Neural cell (in vitro differentiated cells): ENCODE data around the gene SMARCB1. TPM values are rescaled to one million over a fixed set of nuclear protein-coding genes. Genes with fewer than 3 reads are reported as not detected.

ENCODE experiments used
- H2AFZ ChIP-seq: fragments of 200-600, 300-800 bp; sonication (generic), shearing (Covaris generic); 2 replicates; pipeline ENCODE4 v1.6.0; 2014; ENCODE audit warnings: low read depth, mild to moderate bottlenecking, antibody characterized with exemption, low read length, moderate library complexity
- H3F3A ChIP-seq: fragments of 200-600 bp; shearing (Covaris generic); 2 replicates; pipeline ENCODE4 v1.6.1; 2016; ENCODE audit warnings: mild to moderate bottlenecking, moderate library complexity, mixed read lengths, antibody characterized with exemption, low read length; ENCODE audit not compliant: insufficient read depth, poor library complexity, severe bottlenecking
- H3K27ac ChIP-seq: fragments of 200-600, 300-800 bp; sonication (generic), shearing (Covaris generic); 2 replicates; pipeline ENCODE4 v1.5.1; 2014; ENCODE audit warnings: mild to moderate bottlenecking, low read length, moderate library complexity
- H3K27me3 ChIP-seq: fragments of 300-800, 200-600 bp; sonication (generic), shearing (Covaris generic); 2 replicates; pipeline ENCODE4 v1.6.0; 2014; ENCODE audit warnings: mild to moderate bottlenecking, low read depth, low read length, moderate library complexity; ENCODE audit not compliant: insufficient read depth
- H3K36me3 ChIP-seq: fragments of 300-800, 200-600 bp; sonication (generic), shearing (Covaris generic); 2 replicates; pipeline ENCODE4 v1.5.1; 2014; ENCODE audit warnings: mild to moderate bottlenecking, antibody characterized with exemption, low read length, moderate library complexity; ENCODE audit not compliant: insufficient read depth
- H3K4me2 ChIP-seq: fragments of 300-800, 200-600 bp; sonication (generic), shearing (Covaris generic); 2 replicates; pipeline ENCODE4 v1.6.0; 2014; ENCODE audit warnings: mild to moderate bottlenecking, low read length
- H3K4me3 ChIP-seq: fragments of 300-800, 200-600 bp; sonication (generic), shearing (Covaris generic); 2 replicates; pipeline ENCODE4 v1.5.1; 2014; ENCODE audit warnings: mild to moderate bottlenecking, low read length, moderate library complexity
- H3K79me2 ChIP-seq: fragments of 200-600 bp; shearing (Covaris generic); replicated peaks from 2 replicates; pipeline ENCODE4 v1.6.0; 2014; ENCODE audit warnings: mild to moderate bottlenecking, low read length, moderate library complexity; ENCODE audit not compliant: insufficient read depth
- H3K9ac ChIP-seq: fragments of 300-800, 200-600 bp; sonication (generic), shearing (Covaris generic); 2 replicates; pipeline ENCODE4 v1.6.1; 2016; ENCODE audit warnings: mild to moderate bottlenecking, low read length, mixed read lengths
- H3K9me2 ChIP-seq: fragments of 200-600 bp; shearing (Covaris generic); 2 replicates; pipeline ENCODE4 v1.6.1; 2016; ENCODE audit warnings: mild to moderate bottlenecking, low read length, mixed read lengths; ENCODE audit not compliant: insufficient read depth
- H3K9me3 ChIP-seq: fragments of 200-600, 300-800 bp; sonication (generic), shearing (Covaris generic); 2 replicates; pipeline ENCODE4 v1.6.1; 2016; ENCODE audit warnings: mild to moderate bottlenecking, mixed run types, low read length, moderate library complexity, mixed read lengths
- H4K20me1 ChIP-seq: fragments of 200-600 bp; shearing (Covaris generic); 2 replicates; pipeline ENCODE4 v1.6.1; 2016; ENCODE audit warnings: mild to moderate bottlenecking, mixed run types; ENCODE audit not compliant: insufficient read depth
- EP300 ChIP-seq: fragments of 450-650 bp; conservative IDR thresholded peaks from 2 replicates; pipeline ENCODE4 v1.6.1; 2014; ENCODE audit warnings: antibody characterized with exemption, mild to moderate bottlenecking, moderate library complexity; ENCODE audit not compliant: poor library complexity, severe bottlenecking
- MXI1 ChIP-seq: fragments of 450-650 bp; conservative IDR thresholded peaks from 2 replicates; pipeline ENCODE4 v1.6.1; 2014; ENCODE audit warnings: antibody characterized with exemption, mild to moderate bottlenecking; ENCODE audit not compliant: poor library complexity, severe bottlenecking
- POLR2AphosphoS5 ChIP-seq: IDR thresholded peaks from 2 replicates; pipeline ENCODE4 v1.6.1; 2012
- RAD21 ChIP-seq: fragments of 450-650 bp; conservative IDR thresholded peaks from 2 replicates; pipeline ENCODE4 v1.6.1; 2014; ENCODE audit warnings: antibody characterized with exemption, mild to moderate bottlenecking, moderate library complexity
- SMC3 ChIP-seq: fragments of 450-650 bp; conservative IDR thresholded peaks from 2 replicates; pipeline ENCODE4 v1.6.1; 2014; ENCODE audit warnings: antibody characterized with exemption, mild to moderate bottlenecking, moderate library complexity; ENCODE audit not compliant: poor library complexity
- polyA plus RNA-seq: library from polyadenylated mRNA; depleted of rRNA; stranded (reverse); fragments of >200 nt; gene quantifications from 2 replicates; pipeline ENCODE4 v1.2.3, GENCODE V29; 2014
- TF ChIP-seq, protein P1 (sequence below): fragments of 450-650 bp; IDR thresholded peaks from 2 replicates; pipeline ENCODE4 v1.5.1; 2014; ENCODE audit warnings: antibody characterized with exemption, mild to moderate bottlenecking, moderate library complexity; ENCODE audit not compliant: poor library complexity, severe bottlenecking
- TF ChIP-seq, protein P2 (sequence below): IDR thresholded peaks from 2 replicates; pipeline ENCODE4 v1.6.1; 2012; ENCODE audit warnings: borderline replicate concordance

The SMARCB1 gene
- polyA plus RNA-seq, 1 donor from 2014 or later = 97.5 TPM

DNA sequence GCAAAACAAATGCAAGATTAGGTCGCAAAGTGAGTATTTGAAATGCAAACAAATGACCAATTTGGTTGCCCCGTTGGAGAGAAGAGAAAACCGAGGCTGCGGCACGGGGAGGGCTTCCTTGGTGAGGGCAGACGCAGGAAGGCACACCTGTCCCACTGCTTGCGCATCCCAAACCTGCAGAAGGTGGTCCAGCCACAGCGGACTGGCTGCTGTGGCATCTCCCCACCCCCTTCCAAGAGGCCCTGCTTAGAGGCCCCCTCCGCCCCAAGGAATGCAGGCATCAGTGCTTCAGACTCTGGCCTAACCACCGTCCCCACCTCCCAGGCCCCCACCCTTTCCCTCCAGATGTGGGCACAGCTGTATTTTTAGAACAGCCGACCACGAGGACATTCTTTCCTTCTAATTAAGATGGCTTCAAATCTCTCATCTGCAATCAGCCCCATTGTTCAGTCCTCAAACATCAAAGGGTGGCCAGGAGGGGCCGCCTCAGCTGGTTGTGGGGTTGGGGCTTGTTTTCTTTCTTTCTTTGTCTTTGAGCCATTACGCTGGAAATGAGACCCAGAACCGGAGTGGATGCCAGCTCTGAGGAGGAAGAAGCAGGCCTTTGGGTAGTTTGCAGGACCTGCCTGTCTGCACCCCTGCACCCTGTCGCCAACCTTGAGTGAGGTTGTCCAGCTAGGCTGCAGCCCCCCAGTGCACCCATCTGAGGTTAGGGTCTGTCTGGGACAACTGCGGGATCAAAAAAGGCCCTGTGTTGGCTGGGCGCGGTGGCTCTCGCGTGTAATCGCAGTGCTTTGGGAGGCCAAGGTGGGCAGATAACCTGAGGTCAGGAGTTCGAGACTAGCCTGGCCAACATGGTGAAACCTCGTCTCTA is 61.5 kb downstream of the SMARCB1 start:
- H3K4me2 ChIP-seq = no peak overlapping the region

DNA sequence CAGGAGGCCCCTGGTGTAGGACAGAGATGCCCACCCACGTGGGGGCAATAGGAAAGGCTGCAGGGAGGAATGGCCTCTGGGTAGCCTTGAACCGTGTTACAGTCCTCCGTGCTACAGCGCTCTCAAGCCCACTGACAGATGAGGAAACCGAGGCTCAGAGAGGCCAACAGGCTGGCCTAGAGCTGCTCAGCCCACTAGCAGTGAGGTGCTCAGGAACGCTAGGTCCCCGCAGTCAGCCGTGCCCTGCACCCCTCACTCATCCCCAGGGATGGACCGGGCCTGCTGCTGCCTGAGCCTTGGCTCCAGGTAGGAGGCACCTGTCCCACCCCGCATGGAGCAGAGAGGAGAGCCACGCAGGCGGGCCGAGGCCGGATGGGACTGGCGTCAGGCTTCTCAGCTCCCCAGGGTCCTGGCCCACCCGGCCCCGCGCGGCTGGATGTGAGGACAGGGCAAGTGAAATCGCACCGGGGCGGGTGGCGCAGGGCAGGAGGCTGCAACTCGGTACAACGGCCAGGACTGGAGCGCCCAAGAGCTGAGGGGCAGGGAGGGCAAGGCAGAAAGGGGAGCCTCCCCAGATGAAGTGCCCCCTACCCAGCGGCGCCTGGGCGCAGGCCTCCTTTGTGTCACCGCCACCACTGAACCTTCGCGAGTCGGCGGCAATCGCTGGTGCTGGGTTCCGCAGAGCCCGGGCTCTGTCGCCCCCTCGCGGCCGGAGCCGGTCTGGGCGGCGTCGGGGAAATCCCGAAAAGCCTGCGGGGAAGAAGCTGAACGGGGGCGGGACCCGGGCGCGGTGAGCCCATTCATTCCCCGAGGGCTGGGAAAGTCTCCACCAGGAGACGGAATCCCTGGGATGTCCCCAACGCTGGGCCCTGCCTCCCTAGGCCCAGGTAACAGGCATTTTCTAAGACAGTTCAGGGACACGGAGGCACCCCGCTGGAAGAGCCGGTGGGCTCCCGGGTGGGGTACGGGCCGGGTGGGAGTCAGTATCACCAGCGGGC is 62.5 kb downstream of the SMARCB1 start:
- Histone ChIP-seq H3K79me2 (no peaks in the 10 kb centered on the region), H3K9me2 (no peaks in the 10 kb centered on the region), H3F3A (no peaks in the 10 kb centered on the region), H3K9me3 (no peaks in the 10 kb centered on the region), H3K9ac (no peak overlapping the region), H3K4me2 (no peak overlapping the region), H4K20me1 (no peaks in the 10 kb centered on the region), H3K36me3 (no peaks in the 10 kb centered on the region), H2AFZ (no peak overlapping the region), H3K27ac (no peak overlapping the region), H3K4me3 (peak overlapping the region; percentile 31), H3K27me3 (no peaks in the 10 kb centered on the region)
- TF ChIP-seq SMC3 (peak; percentile 78), EP300 (no peak), MXI1 (no peak), RAD21 (peak; percentile 83), POLR2AphosphoS5 (no peak)
- TF ChIP-seq, protein P1, sequence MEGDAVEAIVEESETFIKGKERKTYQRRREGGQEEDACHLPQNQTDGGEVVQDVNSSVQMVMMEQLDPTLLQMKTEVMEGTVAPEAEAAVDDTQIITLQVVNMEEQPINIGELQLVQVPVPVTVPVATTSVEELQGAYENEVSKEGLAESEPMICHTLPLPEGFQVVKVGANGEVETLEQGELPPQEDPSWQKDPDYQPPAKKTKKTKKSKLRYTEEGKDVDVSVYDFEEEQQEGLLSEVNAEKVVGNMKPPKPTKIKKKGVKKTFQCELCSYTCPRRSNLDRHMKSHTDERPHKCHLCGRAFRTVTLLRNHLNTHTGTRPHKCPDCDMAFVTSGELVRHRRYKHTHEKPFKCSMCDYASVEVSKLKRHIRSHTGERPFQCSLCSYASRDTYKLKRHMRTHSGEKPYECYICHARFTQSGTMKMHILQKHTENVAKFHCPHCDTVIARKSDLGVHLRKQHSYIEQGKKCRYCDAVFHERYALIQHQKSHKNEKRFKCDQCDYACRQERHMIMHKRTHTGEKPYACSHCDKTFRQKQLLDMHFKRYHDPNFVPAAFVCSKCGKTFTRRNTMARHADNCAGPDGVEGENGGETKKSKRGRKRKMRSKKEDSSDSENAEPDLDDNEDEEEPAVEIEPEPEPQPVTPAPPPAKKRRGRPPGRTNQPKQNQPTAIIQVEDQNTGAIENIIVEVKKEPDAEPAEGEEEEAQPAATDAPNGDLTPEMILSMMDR = peak; percentile 88

More for the DNA sequence above, 61.5 kb downstream of the SMARCB1 start:
- Histone ChIP-seq H3K9me3 (no peaks in the 10 kb centered on the region), H4K20me1 (no peaks in the 10 kb centered on the region), H3K36me3 (no peaks in the 10 kb centered on the region), H3F3A (no peaks in the 10 kb centered on the region), H2AFZ (no peak overlapping the region), H3K27ac (no peak overlapping the region), H3K9ac (no peak overlapping the region), H3K79me2 (no peaks in the 10 kb centered on the region), H3K27me3 (no peaks in the 10 kb centered on the region), H3K9me2 (no peaks in the 10 kb centered on the region), H3K4me3 (no peak overlapping the region)
- TF ChIP-seq, protein P2, sequence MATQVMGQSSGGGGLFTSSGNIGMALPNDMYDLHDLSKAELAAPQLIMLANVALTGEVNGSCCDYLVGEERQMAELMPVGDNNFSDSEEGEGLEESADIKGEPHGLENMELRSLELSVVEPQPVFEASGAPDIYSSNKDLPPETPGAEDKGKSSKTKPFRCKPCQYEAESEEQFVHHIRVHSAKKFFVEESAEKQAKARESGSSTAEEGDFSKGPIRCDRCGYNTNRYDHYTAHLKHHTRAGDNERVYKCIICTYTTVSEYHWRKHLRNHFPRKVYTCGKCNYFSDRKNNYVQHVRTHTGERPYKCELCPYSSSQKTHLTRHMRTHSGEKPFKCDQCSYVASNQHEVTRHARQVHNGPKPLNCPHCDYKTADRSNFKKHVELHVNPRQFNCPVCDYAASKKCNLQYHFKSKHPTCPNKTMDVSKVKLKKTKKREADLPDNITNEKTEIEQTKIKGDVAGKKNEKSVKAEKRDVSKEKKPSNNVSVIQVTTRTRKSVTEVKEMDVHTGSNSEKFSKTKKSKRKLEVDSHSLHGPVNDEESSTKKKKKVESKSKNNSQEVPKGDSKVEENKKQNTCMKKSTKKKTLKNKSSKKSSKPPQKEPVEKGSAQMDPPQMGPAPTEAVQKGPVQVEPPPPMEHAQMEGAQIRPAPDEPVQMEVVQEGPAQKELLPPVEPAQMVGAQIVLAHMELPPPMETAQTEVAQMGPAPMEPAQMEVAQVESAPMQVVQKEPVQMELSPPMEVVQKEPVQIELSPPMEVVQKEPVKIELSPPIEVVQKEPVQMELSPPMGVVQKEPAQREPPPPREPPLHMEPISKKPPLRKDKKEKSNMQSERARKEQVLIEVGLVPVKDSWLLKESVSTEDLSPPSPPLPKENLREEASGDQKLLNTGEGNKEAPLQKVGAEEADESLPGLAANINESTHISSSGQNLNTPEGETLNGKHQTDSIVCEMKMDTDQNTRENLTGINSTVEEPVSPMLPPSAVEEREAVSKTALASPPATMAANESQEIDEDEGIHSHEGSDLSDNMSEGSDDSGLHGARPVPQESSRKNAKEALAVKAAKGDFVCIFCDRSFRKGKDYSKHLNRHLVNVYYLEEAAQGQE = no peak
- TF ChIP-seq POLR2AphosphoS5 (no peak), MXI1 (no peak)
